ENCODE measurements around the gene TUBGCP3.

Gene TUBGCP3

DNA sequence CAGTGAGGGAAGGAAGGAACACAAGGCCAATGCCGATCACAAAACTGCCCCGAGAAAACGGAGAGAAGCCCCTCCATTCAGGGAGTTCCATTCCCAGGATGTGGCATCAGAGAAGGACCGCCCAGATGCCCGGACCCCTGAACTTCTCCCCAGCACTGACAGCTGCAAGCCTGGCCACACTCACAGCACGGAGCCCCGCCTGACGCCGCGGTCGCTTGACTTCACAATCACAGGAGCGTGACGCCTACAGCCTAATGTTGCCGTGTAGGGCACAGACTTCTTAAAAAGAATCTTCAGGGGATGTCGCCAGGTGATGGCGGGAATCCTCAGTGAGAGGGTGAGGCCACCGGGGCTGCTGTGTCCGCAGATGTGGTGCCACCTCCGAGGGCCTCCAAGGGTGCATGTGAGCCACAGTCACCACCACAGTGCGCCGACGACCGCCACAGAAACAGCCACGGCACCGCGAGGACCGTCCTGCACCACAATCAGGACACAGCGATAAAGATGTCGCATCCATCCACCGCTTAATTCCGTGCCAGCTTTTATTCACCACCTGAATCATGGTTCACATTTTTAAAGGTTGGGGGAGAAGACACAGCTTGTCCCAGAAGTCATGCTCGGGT is 134.6 kb downstream of the TUBGCP3 start:
- H3K79me2 ChIP-seq (ENCODE audit: control insufficient read depth, low read length): no peaks in the 10 kb centered on the region
- H3K9me3 ChIP-seq (ENCODE audit: control insufficient read depth, insufficient read depth, low read length): no peaks in the 10 kb centered on the region
- H3K36me3 ChIP-seq (ENCODE audit: control insufficient read depth, low read length): no peaks in the 10 kb centered on the region
- no peak overlapping the region for H3K4me2 ChIP-seq (ENCODE audit: low read length)
- H3K27me3 ChIP-seq (ENCODE audit: control insufficient read depth, low read length): no peaks in the 10 kb centered on the region
- no peaks in the 10 kb centered on the region for H3K9me2 ChIP-seq (replicated peaks; ENCODE audit: control insufficient read depth, low read length)
- TF ChIP-seq, protein P1, sequence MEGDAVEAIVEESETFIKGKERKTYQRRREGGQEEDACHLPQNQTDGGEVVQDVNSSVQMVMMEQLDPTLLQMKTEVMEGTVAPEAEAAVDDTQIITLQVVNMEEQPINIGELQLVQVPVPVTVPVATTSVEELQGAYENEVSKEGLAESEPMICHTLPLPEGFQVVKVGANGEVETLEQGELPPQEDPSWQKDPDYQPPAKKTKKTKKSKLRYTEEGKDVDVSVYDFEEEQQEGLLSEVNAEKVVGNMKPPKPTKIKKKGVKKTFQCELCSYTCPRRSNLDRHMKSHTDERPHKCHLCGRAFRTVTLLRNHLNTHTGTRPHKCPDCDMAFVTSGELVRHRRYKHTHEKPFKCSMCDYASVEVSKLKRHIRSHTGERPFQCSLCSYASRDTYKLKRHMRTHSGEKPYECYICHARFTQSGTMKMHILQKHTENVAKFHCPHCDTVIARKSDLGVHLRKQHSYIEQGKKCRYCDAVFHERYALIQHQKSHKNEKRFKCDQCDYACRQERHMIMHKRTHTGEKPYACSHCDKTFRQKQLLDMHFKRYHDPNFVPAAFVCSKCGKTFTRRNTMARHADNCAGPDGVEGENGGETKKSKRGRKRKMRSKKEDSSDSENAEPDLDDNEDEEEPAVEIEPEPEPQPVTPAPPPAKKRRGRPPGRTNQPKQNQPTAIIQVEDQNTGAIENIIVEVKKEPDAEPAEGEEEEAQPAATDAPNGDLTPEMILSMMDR (IDR thresholded peaks at IDR 0.05; ENCODE audit: low read depth, low read length, poor library complexity, severe bottlenecking): no peak
- no peak for TF ChIP-seq EZH2phosphoT487 (IDR thresholded peaks at IDR 0.05; ENCODE audit: borderline replicate concordance, low read length)
- H3K27ac ChIP-seq (ENCODE audit: low read depth, low read length): no peak overlapping the region
- no peaks in the 10 kb centered on the region for H3F3A ChIP-seq (ENCODE audit: control insufficient read depth, insufficient read depth)
- H3K4me3 ChIP-seq (ENCODE audit: low read length): no peak overlapping the region
- no peaks in the 10 kb centered on the region for H3K4me1 ChIP-seq (ENCODE audit: control insufficient read depth, low read length)
- H4K20me1 ChIP-seq (ENCODE audit: control insufficient read depth, insufficient read depth, low read depth, low read length): no peaks in the 10 kb centered on the region

DNA sequence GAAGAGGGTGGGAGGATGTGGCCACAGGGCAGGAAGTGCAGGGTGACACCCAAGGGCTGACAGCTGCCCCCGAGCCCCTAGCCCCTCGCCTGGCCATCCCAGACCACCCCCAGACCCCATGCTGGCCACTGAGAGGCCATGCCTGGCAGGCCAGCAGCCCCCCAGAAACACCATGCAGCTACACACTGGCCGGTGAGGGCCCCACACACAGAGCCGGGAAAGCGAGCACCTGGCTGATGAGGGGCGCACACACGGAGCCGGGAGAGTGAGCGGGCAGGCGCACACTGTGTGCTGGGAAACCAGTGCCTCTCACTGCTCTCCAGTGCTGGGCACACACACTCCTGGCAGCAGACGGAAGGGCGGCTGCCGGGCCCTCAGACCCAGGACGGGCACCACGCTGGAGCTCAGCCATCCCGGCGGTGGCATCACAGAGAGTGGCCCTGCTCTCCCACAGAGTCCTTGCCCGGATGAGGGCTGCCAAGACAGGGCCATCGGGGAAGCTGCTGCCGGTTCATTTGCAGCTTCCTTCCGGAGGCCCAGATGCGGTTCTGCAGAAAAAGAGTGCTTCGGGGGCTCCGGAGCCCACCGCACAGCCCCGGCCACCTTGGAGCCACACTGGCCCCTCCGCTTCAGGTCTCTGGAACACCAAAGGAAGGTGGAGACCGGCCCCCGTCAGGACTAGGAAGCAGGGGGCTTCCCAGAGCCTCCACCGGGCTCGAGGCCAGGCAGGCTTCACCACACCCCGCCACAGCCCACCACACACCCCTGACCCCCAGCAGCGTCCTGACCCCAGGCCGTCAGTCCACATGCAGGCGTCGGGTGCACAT is 135.4 kb downstream of the TUBGCP3 start:
- H3K79me2 ChIP-seq (ENCODE audit: control insufficient read depth, low read length): no peaks in the 10 kb centered on the region
- no peak for TF ChIP-seq EZH2phosphoT487 (IDR thresholded peaks at IDR 0.05; ENCODE audit: borderline replicate concordance, low read length)
- TF ChIP-seq, protein P1 (IDR thresholded peaks at IDR 0.05; ENCODE audit: low read depth, low read length, poor library complexity, severe bottlenecking): no peak

DNA sequence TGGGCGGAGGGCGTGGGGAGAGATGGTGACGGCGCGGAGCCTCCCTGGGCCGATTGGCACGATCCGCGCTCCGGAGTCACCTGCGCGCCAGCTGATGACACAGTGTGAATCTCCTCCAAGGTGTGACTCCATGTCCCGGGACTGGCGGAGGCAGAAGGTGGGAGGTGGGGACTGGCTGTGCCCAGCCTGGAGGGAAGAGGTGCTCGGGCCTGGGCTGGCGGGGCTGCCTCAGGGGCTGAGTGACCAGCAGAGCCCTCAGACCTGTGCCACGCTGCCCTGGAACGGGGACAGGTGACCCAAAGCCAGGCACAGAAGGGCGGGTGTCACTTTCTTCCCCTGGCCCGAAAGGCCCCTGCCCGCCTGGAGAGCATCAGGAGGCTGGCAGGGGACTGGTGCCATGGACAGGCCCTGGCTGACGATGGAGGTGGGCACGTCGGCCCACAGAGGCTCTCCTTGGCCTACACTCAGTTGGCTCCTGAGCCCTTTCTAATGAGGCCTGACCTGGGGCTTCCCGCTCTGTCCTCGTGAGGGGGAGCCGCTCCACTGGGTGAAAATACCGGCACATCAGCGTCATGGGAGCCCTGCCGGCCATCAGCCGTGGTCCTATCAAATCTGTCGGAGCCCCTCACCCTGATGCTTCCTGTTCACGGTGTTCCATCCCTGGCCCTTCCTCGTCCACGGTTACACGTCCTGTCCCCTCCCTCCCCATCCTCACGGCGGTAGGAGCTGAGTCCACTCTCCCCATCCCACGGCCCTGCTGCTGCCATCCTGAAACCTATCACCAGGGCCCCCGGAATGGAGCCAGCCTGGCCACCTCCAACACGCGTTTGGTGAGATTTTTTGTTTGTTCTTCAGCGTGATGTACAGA is 136.2 kb downstream of the TUBGCP3 start:
- Histone ChIP-seq H3F3A (ENCODE audit: control insufficient read depth, insufficient read depth) (no peaks in the 10 kb centered on the region), H3K4me3 (ENCODE audit: low read length) (no peak overlapping the region), H3K4me2 (ENCODE audit: low read length) (no peak overlapping the region), H3K4me1 (ENCODE audit: control insufficient read depth, low read length) (no peaks in the 10 kb centered on the region), H3K9me3 (ENCODE audit: control insufficient read depth, insufficient read depth, low read length) (no peaks in the 10 kb centered on the region), H3K9me2 (replicated peaks; ENCODE audit: control insufficient read depth, low read length) (no peaks in the 10 kb centered on the region), H3K79me2 (ENCODE audit: control insufficient read depth, low read length) (no peaks in the 10 kb centered on the region), H4K20me1 (ENCODE audit: control insufficient read depth, insufficient read depth, low read depth, low read length) (no peaks in the 10 kb centered on the region), H3K27me3 (ENCODE audit: control insufficient read depth, low read length) (no peaks in the 10 kb centered on the region), H3K27ac (ENCODE audit: low read depth, low read length) (no peak overlapping the region), H3K36me3 (ENCODE audit: control insufficient read depth, low read length) (no peaks in the 10 kb centered on the region)
- TF ChIP-seq, protein P1 (IDR thresholded peaks at IDR 0.05; ENCODE audit: low read depth, low read length, poor library complexity, severe bottlenecking): no peak
- TF ChIP-seq EZH2phosphoT487 (IDR thresholded peaks at IDR 0.05; ENCODE audit: borderline replicate concordance, low read length): no peak

More for the DNA sequence above, 135.4 kb downstream of the TUBGCP3 start:
- no peak overlapping the region for H3K27ac ChIP-seq (ENCODE audit: low read depth, low read length)
- H3K9me2 ChIP-seq (replicated peaks; ENCODE audit: control insufficient read depth, low read length): no peaks in the 10 kb centered on the region
- H4K20me1 ChIP-seq (ENCODE audit: control insufficient read depth, insufficient read depth, low read depth, low read length): no peaks in the 10 kb centered on the region
- no peak overlapping the region for H3K4me3 ChIP-seq (ENCODE audit: low read length)
- no peaks in the 10 kb centered on the region for H3K27me3 ChIP-seq (ENCODE audit: control insufficient read depth, low read length)
- H3K9me3 ChIP-seq (ENCODE audit: control insufficient read depth, insufficient read depth, low read length): no peaks in the 10 kb centered on the region
- H3K4me1 ChIP-seq (ENCODE audit: control insufficient read depth, low read length): no peaks in the 10 kb centered on the region
- no peaks in the 10 kb centered on the region for H3K36me3 ChIP-seq (ENCODE audit: control insufficient read depth, low read length)
- H3F3A ChIP-seq (ENCODE audit: control insufficient read depth, insufficient read depth): no peaks in the 10 kb centered on the region
- H3K4me2 ChIP-seq (ENCODE audit: low read length): no peak overlapping the region

All from DOHH2 (cell line).